Measurements from ENCODE around the gene DENND1A.

- TF ChIP-seq CTCF (IDR thresholded peaks at IDR 0.05), result no peak
- no peak for TF ChIP-seq POLR2AphosphoS5 (IDR thresholded peaks at IDR 0.05)
- no peak for TF ChIP-seq POLR2A (IDR thresholded peaks at IDR 0.05)
Measured at GRCh38 chr9:123551734-123552133, 378.2 kb downstream of the DENND1A start.
